NCI-H526 (cell line): ENCODE measurements around the gene ABCF2.
A peak's percentile ranks its signal among the peaks of the same experiment; 100 is the strongest.

ENCODE experiments used
- DNase-seq, 2 experiments: peaks; one replicate each; lab custom pipeline; 2025; lab: John Stamatoyannopoulos, UW

ABCF2 gene

DNA sequence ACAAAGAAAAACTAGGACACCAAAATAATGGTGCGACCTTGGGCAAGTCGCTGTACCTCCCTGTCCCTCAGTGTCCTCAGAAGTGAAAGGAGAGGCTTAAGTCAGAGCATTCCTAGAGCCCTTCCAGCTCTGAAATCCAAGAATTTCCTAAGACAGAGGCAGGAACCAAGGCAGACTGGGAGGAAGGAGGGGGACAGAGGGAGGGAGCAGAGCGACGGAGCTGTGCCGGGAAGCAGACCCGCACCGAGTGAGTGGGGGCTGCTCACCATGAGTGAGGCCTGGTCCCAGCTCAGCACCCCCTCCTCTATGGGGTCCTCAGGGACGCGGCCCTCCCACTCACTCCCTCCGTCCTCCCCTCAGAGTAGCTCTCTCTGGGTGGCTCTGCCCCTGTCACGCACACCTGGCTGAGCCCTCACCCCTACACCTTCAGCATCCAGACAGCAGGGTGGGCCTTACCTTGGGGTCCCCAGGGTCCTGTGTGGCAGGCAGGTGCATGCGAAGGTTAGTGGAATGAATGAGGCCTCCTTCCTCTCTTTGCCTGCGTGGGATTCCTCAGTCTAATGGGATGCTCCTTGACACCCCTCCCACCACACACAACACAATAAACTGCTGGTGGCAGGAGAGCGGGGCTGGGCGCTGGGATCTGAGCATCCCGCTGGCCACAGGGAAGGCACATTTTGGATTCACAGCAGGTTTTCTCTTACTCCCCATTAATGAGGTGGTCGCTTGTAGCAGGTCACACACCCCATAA, 26.1 kb upstream of the ABCF2 start:
- no peak for DNase-seq

DNA sequence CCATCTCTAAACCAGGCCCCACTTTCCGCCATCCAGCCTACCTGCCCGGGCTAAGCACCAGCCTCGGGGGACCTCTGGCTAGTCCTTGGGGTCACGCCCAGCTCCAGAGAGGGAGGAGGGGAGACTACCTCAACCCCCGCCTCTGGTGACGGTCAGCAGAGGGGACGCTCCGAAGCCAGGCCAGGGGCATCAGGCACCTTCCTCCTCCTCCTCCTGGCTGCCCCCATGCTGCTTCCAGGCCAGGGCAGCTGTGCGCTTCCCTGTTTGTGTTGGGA, 25.5 kb upstream of the ABCF2 start:
- no peak for DNase-seq

DNA sequence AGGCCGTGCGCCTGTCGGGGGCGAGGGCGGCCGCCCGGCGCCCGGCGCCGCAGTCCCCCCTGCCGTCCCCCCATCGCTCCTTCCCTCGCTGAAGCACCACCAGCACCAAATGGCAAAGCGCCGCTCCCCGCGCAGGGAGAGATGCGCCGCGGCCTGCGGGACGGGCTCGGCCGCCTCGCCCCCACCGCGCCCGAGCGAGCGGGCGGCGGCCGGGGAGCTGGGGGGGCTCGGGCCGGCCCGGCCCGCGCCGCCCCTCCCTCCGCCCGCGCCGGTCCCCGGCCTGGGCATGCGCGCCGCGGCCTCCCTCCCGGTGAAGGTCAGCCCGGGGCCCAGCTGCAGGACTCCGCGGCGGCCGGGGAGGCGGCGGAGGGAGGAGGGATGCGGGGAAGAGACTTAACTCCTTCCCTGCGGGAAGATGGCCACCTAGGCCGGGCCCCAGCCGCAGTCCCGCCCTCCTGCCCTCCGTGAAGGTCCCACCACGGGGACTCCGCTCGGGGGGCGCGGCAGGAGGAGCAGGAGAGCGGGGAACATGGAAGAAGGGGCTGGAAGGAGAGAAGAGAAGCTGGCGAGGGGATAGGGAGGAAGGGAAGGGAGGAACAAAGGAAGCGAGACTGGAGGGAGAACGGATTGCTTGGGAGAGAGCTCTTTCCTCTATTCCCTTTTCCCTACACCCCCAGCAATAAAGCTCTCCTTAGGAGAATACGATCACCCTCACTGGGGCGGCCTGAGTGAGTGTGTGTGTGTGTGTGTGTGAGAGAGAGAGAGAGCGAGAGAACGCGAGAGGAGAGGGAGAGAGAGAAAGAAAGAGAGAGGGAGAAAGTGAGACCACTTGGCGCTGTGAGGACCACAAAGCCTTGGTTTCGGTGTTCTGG, 24.9 kb upstream of the ABCF2 start:
- peak; percentile 51 to 91 for DNase-seq

DNA sequence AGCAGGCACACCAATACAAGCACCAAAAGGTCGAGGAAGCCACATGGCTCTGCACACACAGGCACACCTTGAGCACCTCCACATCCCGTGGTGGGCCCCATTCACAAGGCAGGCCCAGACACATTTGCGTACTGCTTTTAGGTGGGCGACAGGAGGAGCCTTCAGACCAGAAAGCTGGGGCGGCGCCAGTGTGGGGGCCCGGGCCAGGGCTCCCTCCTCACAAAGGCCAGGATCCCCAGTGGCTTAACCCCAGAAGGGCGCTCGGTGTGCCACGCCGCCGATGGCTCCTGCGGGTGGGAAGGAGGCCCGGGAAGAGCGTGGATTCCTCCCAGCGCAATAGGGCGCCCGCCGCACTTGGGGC, 24.3 kb upstream of the ABCF2 start:
- DNase-seq, result peak in 1 of 2 experiments; percentile 60

DNA sequence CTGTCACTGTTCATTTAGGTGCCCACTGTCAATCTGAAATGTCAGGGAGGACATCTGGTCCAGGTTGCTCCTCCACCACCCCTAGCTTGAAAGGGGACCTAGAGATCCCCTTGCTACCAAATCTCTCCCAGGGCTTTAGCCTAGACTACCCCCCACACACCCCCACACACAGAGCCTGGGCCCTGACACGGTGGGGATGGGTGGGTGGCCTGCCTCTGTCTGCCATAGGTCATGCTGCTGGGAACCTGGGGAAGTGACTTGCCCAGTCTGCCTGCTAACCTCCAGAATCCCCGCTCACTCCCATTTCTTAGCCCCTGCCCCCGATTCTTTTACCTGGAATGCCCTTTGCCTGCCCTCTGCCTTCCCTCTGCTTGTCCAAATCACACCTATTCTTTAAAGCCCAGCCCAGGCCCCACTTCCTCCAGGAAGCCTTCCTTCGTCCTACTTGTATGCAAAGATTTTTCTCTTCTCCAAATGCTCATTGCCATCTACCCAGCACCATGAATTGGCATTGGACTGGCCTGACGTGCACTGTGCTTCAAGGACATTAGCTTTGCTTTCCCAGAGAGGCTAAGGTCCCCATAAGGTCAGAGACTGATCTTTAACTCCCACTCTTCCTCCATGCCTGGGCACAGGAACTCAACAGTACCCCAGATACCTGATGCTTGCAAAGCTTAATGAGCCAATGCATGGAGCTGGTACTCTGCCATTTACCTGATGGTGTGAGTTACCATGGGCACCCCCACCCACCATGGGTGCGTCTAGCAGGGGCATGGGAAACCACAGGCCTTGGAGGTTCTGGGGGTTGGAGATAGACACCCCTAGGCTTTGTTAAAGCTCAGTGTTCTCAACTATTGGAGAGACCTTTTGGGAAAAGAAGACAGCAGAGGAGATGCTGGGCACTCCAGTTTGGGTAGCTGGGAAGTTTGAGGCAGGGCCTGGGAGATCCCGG, 23.5 kb upstream of the ABCF2 start:
- DNase-seq, result no peak

DNA sequence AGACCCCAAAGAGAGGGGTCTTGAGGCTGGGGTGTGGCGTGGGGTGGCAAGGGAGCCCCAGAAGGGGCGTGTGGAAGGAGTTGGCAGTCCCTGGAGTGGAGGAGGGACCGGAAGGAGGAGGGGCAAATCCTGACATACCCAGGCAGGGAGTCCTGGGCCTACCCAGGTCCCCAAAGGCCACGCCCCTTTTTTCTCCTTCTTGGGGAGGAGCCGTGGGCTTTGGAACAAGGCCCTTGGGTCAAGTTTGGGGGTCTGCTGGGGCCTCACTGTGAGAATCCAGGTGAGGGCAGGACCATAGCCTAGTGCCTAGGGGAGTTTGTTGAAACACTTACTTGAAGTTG, 22.7 kb upstream of the ABCF2 start:
- DNase-seq, result peak in 1 of 2 experiments; percentile 60

DNA sequence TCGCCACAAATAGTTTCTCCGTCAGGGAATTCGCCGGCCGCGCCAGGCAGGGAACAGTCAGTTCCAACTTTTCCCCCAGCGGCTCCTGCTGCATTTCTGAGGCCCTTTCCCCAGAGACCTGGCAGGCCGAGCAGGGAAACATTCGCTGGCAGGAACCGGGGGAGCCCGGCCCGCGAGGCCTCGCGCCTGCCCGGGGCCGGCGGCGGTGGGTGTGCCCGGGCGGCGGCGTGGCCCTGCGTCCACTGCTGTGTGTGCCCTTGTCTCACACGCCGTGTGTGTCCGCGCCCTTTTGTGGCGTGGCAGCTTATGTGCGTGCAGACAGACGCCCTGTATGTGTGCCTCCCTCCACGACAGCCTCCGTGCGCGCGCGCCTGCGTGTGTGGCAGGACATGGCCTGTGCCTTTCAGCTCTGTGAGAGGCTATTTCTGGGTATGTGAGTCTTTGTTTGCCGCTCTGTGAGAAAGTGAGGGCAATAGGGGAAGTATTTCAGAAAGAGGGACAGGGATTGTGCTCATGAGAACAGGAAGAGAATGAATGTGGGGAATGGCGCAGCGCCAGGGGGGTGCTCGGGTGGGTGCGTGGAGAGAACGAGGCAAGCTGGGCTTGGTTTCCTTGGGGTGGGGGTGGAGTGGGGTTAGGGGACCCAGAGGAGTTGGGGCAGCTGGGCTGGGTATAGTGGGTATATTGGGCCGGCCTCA, 22.2 kb upstream of the ABCF2 start:
- DNase-seq, result peak in 1 of 2 experiments; percentile 85

DNA sequence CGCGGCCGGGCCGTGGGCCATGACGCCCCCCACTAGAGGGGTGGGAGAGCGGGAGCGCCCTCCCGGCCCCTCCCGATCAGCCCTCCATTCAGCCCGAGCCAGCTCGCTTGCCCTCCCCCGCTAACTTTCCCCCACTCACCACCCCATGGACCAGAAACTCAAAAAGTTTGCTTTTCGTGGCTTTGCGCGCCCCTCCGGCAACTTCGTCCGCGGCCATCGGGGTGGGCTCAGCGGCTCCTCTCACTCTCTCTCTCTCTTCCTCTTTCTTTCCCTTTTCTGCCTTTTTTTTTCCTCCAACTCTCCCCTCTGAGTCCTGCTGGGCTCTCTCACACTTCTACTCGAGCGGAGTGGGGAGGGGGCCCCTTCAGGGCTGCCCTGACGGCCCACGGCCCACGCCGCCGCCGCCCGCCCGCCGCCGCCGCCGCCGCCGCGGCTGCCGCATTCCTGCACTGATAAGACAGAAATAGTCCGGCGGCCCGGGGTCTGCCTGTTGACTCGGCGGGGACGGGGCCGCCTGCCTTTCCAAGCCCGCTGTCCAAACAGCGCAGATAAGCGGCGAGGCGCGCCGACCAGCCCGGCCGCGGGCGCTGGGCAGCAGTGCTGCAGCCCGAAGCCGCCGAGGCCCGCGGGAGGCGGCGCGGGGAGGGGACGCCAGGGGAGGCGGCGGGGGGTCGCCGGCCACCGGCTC, 21.5 kb upstream of the ABCF2 start, which contains the start of gene SMARCD3:
TSS of gene SMARCD3 (minus strand) at position 349 of the 688 bp plus-strand sequence. CDS start at position 217, 132 bp downstream.
- peak in 1 of 2 experiments; percentile 89 for DNase-seq

DNA sequence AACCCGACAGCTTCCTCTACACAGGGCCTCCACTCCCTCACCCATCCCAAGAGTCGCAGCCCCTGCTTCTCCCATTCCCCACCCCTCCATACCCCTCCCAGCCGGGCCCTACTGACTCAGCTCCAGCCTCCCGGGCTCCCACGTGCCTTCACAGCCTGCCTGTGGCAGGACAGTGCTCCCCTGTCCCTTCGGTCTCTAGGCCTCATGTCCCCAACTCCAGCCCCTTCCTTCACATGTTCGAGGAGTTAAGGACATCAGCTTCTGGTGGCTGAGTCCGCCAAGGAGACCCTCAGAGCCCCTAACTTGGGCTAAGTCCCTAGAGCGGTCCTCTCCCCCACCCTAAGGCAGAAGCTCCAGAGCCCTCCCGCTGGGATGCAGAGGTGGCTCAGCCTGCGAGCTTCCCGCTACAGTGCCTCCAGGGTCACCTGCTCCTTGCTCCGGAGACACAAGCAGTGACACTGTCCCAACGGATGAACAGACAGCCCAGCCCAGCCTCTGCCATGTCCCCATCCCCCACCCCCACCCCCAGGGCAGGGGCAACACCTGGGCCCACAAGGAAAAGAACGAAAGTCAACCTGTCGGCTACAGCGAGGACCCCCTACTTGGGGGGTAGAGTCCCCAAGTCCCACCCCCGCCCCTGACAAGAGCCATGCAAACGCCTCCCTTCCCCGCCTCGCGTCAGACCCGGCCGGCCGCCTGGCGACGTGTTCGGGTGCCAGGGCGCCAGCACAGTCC, 20.8 kb upstream of the ABCF2 start:
- DNase-seq, result peak in 1 of 2 experiments; percentile 83

DNA sequence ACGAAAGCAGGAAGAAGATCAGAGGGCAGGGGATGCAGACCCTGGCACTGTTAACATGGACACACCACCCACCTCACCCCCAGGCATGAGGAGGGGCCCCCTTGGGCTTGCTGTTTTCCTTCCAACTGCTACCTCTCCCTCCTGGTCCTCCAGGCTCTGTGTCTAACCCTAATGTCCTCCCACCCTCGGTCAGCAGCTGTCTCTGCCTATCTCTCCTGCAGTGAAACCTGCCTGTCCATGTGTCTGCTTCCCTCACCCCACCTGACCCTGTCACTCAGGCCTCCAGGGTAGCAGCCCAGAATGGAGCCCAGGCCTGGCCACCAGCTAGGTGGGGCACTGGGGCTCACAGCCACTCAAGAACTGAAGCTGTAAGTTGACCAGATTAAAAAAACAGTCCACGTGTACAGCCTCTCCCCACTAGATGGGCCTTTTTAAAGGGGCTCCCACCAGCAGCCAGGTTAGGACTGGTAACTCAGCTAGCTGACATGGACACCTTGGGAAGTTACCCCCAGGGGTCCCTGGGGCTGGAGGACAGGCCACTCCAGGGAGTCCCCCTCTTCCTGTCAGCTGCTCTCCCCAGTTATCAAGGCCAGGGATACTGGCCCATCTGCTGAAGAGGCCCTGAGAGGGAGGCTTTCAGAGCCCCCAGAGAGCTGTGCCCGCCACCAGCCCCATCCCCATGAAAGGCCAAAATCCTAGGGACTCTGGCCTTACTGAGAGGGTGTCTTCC, 20.0 kb upstream of the ABCF2 start:
- no peak for DNase-seq

DNA sequence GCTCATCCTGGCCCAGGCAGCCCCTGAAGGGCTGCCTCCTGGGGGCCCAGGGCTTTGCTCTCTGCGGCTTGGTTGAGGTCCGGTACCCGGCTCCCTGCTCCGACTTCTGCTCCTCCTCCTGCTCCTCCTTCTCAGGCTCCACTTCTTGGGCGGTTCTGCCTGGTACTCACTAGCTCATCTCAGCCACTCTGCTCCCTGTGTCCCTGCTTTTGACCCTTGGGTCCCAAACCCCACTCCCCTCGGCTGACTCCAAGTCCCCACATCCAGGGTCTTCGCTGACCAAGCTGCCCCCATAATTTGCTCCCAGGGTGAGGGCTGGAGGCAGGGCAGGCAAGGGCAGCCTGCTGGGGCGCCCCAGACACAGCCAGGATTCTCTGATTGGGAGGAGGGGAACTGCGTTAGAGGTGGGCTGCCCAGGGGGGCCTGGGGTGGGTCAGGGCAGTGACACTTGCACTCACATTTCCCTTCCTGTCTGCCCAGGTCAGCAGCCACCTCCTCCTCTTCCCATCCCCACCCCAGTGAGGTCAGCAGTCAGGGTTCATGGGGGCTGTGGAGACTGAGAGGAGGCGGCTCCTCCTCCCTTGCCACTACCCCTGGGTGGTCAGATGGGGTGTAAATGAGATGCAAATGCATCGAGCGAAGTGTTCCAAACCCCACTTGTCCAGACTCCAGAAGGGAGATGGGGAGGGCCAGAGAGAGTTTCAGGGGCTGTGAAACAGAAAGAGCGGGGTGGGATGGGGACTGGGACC, 19.3 kb upstream of the ABCF2 start:
- peak in 1 of 2 experiments; percentile 19 for DNase-seq

DNA sequence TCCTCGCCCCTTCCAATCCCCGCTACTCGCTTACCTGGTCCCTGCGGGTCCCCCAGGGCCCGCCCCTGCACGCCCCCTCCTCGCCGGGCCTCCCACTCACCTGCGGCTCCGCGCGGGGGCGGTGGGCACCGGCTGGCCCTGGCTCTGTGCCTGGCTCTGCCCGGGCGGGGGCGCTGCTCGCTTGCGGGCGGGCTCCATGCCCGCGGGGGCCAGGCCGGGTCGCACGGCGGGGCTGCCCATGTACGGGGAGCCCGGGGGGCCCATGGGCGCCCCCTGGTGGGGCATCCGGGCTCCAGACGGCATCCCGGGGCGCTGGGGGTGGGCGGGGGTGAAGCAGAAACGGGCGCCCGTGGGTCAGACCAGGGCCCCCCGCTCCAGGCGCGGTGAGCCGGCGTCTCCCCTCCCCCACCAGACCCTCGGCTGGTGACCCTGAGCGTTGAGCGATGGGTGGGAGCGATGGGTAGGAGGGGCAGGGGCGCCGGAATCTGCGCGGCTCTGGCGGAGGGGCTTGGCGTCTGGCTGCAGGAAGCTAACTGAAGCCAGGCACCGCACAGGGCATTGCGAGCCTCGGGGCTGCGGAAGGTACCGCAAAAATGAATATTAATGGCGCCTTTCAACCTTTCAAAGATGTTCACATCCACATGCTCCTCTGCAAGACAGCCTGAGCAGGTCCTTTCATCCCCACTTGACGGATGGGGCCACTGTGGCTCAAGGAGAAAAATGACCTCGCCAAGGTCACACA, 18.5 kb upstream of the ABCF2 start:
- peak in 1 of 2 experiments; percentile 83 for DNase-seq

DNA sequence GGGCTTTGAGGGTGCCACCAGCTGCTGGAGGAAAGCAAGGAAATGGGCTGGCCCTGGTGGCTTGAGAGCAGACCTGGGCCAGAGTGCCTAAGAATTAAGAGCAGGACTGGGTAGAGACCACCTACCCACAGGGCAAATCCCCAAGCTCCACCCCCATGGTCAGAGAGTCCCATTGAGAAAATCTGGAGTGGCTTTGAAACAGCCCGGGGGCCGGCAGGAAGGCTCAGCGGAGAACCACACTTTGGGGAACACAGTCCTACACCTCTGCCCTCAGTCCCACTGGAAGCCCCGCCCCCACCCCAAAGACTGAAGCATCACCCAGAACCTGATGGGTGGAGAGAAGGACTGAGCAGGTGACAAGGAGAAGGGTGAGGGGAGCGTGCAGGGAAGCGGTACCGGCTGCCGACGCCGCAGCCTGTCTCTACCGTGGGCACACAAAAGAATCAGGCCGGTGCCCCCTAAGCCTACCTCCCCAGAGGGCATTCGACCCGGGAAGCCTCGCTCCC, 17.9 kb upstream of the ABCF2 start:
- DNase-seq, result no peak

DNA sequence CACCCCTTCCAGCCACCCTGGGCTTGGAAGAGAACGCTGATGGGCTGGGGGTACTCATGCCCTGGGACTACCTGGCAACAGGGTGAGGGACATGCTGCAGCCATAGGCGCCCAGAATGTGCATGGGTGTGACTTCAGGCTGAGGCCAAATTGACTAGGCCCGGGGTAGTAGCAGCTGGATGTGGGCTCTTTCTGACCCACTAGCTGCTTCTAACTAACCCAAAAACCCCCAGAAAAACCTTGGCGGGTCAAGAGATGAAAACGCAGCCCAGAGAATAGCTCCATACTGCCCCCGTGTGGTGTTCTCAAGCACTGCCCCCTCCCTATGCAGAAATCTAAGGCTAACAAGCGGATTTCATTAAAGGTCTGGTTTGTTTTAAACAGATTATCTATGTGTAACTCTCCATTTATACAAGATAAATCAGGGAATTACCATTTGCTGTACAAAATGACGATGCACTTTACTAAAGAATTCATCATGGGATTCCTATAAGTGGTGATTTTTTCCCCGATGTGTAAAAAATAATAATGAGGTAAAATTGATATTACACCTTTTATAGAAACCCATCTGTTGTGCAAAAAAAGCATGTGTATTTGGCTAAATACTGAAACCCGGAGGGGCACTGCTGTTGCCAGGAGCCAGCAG, 17.3 kb upstream of the ABCF2 start:
- DNase-seq, result peak in 1 of 2 experiments; percentile 80

DNA sequence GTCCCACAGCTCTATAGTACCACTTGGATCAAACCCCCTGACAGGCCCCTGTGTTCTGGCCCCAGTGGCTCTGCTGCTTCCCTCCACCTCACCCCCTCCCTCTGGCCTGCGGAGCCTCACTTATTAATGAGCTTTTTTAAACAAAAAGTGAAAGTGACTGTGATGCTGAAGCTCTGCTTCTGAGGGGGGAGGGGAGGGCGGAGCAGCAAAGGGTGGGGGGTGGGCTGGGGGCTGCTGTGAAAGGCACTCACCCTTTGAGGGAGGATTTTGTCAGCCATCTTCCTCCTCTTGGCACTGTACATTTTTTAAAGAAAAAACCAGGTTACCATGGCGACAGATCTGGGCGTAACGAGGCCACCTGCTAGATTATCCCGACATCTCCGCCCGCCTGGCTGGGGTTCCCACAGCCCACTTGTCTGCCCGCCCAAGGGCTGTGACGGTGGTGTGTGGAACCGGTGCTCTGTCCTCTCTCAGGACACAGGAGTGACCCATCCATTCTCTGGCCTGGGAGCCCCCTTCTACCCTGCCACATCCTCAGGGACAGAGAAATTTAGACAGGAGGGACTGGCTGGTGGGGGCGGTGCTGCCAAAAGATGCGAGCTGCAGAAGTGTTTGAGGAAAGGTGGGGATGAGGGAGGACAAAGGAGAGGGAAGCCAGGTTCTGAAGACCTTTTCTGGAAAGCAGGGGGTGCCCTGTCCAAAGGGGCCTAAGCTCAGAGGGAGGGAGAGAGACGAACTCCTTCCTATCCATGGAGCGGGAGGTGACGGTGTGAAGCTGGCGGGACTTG, 16.6 kb upstream of the ABCF2 start:
- DNase-seq, result peak in 1 of 2 experiments; percentile 32

DNA sequence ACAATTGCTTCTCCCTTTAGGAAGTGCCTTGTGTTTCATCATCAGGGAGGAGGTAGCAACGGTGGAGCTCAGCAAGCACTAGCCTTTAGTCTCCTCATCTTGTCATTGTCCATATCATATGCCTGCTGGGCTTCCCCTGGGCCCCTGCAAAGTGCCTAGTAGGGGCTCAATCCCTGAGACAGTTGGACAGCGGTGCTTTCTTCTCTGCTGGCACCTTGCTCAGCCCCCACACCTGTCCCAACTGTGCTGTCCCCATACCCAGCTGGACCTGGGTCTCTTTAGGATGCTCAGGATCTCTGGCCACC, 16.0 kb upstream of the ABCF2 start:
- no peak for DNase-seq
